HepG2 (cell line): ENCODE measurements around the gene EIF2S3B. TPM values are rescaled to one million over a fixed set of nuclear protein-coding genes. Genes with fewer than 3 reads are reported as not detected.

Experiments
- ATAC-seq: fragments of 200-7000 bp; cut with Tn5 transposase; 3 replicates; pipeline ENCODE4 v1.9.1; 2020; ENCODE audit warnings: mild to moderate bottlenecking, moderate library complexity
- BruUV-seq: library from RNA; stranded (reverse); fragments of 400-500 nt; replicated peaks from 2 replicates; lab custom pipeline; 2021; lab: Mats Ljungman, UMichigan
- CTCF ChIA-PET: fragments of 300-600 bp; formaldehyde crosslinking; extraction: SDS; loops from one replicate; lab custom pipeline; 2021; ENCODE audit warnings: low total read pairs, inconsistent platforms, low intra/inter-chr PET ratio; lab: Yijun Ruan, JAX
- POLR2A ChIA-PET: fragments of 350-600 bp; sonication (Branson Sonifier 250); formaldehyde crosslinking; loops from one replicate; lab custom pipeline; 2020; ENCODE audit warnings: antibody characterized with exemption, inconsistent platforms; lab: Yijun Ruan, JAX
- DNase-seq: peaks from one replicate; pipeline ENCODE4 v3.0.0-alpha.2; 2015; ENCODE audit warnings: low spot score
- FAIRE-seq: peaks from 3 replicates; lab custom pipeline; 2011; peaks lifted over from hg19 to GRCh38; lab: Jason Lieb, UNC
- H2AFZ ChIP-seq: one replicate; pipeline ENCODE4 v1.6.1; 2011; ENCODE audit warnings: low read length, inconsistent platforms
- H3K27ac ChIP-seq: fragments of 300-600 bp; 3 replicates; pipeline ENCODE4 v1.8.0; 2011; ENCODE audit warnings: mixed run types, mild to moderate bottlenecking, mixed read lengths, low read length, inconsistent platforms; ENCODE audit not compliant: insufficient read depth; ENCODE audit errors: extremely low read length
- H3K27me3 ChIP-seq, 2 experiments: fragments of 200-600 bp in 1 of 2; 2 replicates in 1 of 2; 3 replicates in 1 of 2; pipeline versions ENCODE4 v1.6.0 to v1.8.0; 2011; ENCODE audit warnings: low read length in 2 of 2, mild to moderate bottlenecking in 2 of 2, moderate library complexity in 2 of 2, inconsistent platforms in 1 of 2; ENCODE audit not compliant: insufficient read depth in 2 of 2, control insufficient read depth in 1 of 2
- H3K36me3 ChIP-seq, 2 experiments: fragments of 200-600 bp in 1 of 2; replicated peaks in 1 of 2; 2 replicates in 1 of 2; 3 replicates in 1 of 2; pipeline versions ENCODE4 v1.5.1 to v1.8.0; 2011; ENCODE audit warnings: low read length in 2 of 2, inconsistent platforms in 1 of 2; ENCODE audit not compliant: insufficient read depth in 2 of 2, control insufficient read depth in 1 of 2
- H3K4me1 ChIP-seq: 2 replicates; pipeline ENCODE4 v1.5.1; 2012; ENCODE audit warnings: low read length, inconsistent platforms; ENCODE audit not compliant: insufficient read depth
- H3K4me2 ChIP-seq: 2 replicates; pipeline ENCODE4 v1.6.0; 2011; ENCODE audit warnings: low read depth, low read length, inconsistent platforms
- H3K4me3 ChIP-seq, 3 experiments: fragments of 200-600 bp in 1 of 3; sonication (generic), shearing (Covaris generic) in 1 of 3; replicated peaks in 1 of 3; 2 replicates each; pipeline ENCODE4 v1.5.1; 2011 to 2016; ENCODE audit warnings: low read length in 3 of 3, inconsistent platforms in 2 of 3, low read depth in 2 of 3, mild to moderate bottlenecking in 2 of 3, control low read depth in 1 of 3, mixed read lengths in 1 of 3; ENCODE audit not compliant: insufficient read depth in 1 of 3
- H3K79me2 ChIP-seq: one replicate; pipeline ENCODE4 v1.6.1; 2011; ENCODE audit warnings: low read length, inconsistent platforms; ENCODE audit not compliant: insufficient read depth
- H3K9ac ChIP-seq: 2 replicates; pipeline ENCODE4 v1.6.0; 2011; ENCODE audit warnings: mild to moderate bottlenecking, low read depth, low read length, inconsistent platforms; ENCODE audit not compliant: insufficient read depth
- H3K9me3 ChIP-seq: 2 replicates; pipeline ENCODE4 v1.5.1; 2012; ENCODE audit warnings: mild to moderate bottlenecking, low read length
- H4K20me1 ChIP-seq: 2 replicates; pipeline ENCODE4 v1.6.0; 2011; ENCODE audit warnings: inconsistent platforms, mild to moderate bottlenecking, low read length, moderate library complexity; ENCODE audit not compliant: insufficient read depth
- AKAP8 ChIP-seq: sonication (generic); formaldehyde crosslinking; IDR thresholded peaks from 2 replicates; pipeline ENCODE4 v1.5.1; 2020; ENCODE audit warnings: mild to moderate bottlenecking, missing genetic modification reagents
- ELF4 ChIP-seq: sonication (generic); formaldehyde crosslinking; IDR thresholded peaks from 2 replicates; pipeline ENCODE4 v1.5.0; 2020; ENCODE audit warnings: missing genetic modification reagents, mild to moderate bottlenecking, moderate library complexity, borderline replicate concordance
- FOXK2 ChIP-seq: fragments of 450-650 bp; IDR thresholded peaks from 2 replicates; pipeline ENCODE4 v1.6.1; 2016
- MXI1 ChIP-seq: IDR thresholded peaks from 3 replicates; pipeline ENCODE4 v1.6.1; 2012; ENCODE audit warnings: low read depth, low read length, inconsistent platforms, borderline replicate concordance
- TCF7L2 ChIP-seq: IDR thresholded peaks from 2 replicates; pipeline ENCODE4 v1.6.1; 2011; ENCODE audit warnings: mild to moderate bottlenecking, low read depth, low read length, moderate library complexity
- TOE1 ChIP-seq: sonication (generic); formaldehyde crosslinking; IDR thresholded peaks from 2 replicates; pipeline ENCODE4 v1.4.0; 2020; ENCODE audit warnings: mild to moderate bottlenecking, missing genetic modification reagents
- ZNF296 ChIP-seq: sonication (generic); formaldehyde crosslinking; conservative IDR thresholded peaks from 2 replicates; pipeline ENCODE4 v1.5.0; 2020; ENCODE audit warnings: mild to moderate bottlenecking, missing genetic modification reagents
- ZNF446 ChIP-seq: sonication (generic); formaldehyde crosslinking; IDR thresholded peaks from 2 replicates; pipeline ENCODE4 v1.5.0; 2020; ENCODE audit warnings: mild to moderate bottlenecking, missing genetic modification reagents
- WGBS: methylation state at CpG from one replicate; pipeline ENCODE4 v1.1.6; 2017; ENCODE audit warnings: low lambda C conversion rate; 5-methylcytosine and 5-hydroxymethylcytosine counted together
- in situ Hi-C: cut with HindIII; loops from 2 replicates; pipeline ENCODE4 v1.10.0; 2017; ENCODE audit warnings: low pct_unique_long_range_greater_than_20kb; ENCODE audit not compliant: extremely low pct_ligation_motif_present
- intact Hi-C: fragments of 100-400 bp; cut with micrococcal nuclease; formaldehyde crosslinking; loops from one replicate; pipeline ENCODE4 v1.10.0; 2022; ENCODE audit not compliant: unreplicated experiment
- polyA plus RNA-seq, 8 experiments: library from polyadenylated mRNA; depleted of rRNA in 3 of 8; stranded (reverse) in 7 of 8; unstranded in 1 of 8; fragments of >200 nt; fragmentation: Illumina TruSeq in 4 of 8; extraction: Trizol in 4 of 8; gene quantifications; 2 replicates each; pipeline versions ENCODE4 v1.2.1 to v1.2.3, GENCODE V29; 2011 to 2016; ENCODE audit warnings: low read depth in 4 of 8, missing spikeins in 1 of 8, mixed read lengths in 1 of 8; ENCODE audit not compliant: insufficient read depth in 1 of 8
- total RNA-seq, 5 experiments: library from RNA; depleted of rRNA; stranded (reverse); fragments of >200 nt; fragmentation: Illumina TruSeq; extraction: Trizol; gene quantifications; 2 replicates each; pipeline ENCODE4 v1.2.3, GENCODE V29; 2016; ENCODE audit warnings: low read depth in 1 of 5
- TF ChIP-seq, protein P1 (sequence below): sonication (generic); formaldehyde crosslinking; IDR thresholded peaks from 2 replicates; pipeline ENCODE4 v1.5.0; 2020; ENCODE audit warnings: missing genetic modification reagents
- TF ChIP-seq, protein P2 (sequence below): fragments of 450-650 bp; IDR thresholded peaks from 2 replicates; pipeline ENCODE4 v1.6.1; 2017; ENCODE audit warnings: mild to moderate bottlenecking

EIF2S3B gene
- total and polyA plus RNA-seq, 2 of the 13 experiments (the other 11 are each of a cell fraction or from before 2014, with no cell fraction given), result 3.6 to 7.6 TPM

DNA sequence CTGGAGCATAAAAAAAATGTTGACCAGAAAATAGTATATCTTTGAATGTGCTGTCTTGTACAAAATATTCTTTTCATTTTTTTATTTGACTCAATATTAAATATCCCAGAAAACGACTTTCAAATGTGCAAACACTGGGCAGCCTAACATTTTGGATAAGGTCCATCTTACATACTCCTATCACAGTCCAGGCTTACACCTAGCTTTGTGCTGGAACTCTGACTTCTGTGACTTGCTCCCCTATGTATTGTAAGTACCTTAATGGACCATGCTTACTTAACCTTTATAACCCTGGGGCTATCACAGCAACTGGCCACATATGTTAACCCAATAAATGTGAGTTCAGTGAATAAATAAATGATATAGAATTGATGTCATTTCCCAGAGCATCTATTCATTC lies 7.6 kb upstream of the EIF2S3B start:
- no peak overlapping the region for H2AFZ ChIP-seq
- intact Hi-C loops, result no loop called here
- H3K4me1 ChIP-seq, result no peaks in the 10 kb centered on the region
- no TSS peak for BruUV-seq
- 0% methylated on average over 1 of the region's 1 CpG for WGBS
- no peak overlapping the region for H3K27ac ChIP-seq
- no peak overlapping the region for H3K4me2 ChIP-seq
- H3K4me3 ChIP-seq, result no peak overlapping the region
- H3K9ac ChIP-seq, result no peak overlapping the region
- 0 out of 5 replicates have a peak, but pooled peaks cover 0 to 2% of the 10 kb centered on the region in 2 experiments for H3K27me3 ChIP-seq
- DNase-seq, result no peak
- no peaks in the 10 kb centered on the region for H3K9me3 ChIP-seq
- CTCF ChIA-PET, result no interaction called here
- in situ Hi-C loops, result no loop called here
- FAIRE-seq, result no peak
- no peak for ATAC-seq
- no peaks in the 10 kb centered on the region for H3K79me2 ChIP-seq
- POLR2A ChIA-PET, result no interaction called here
- H3K36me3 ChIP-seq, result no peaks in the 10 kb centered on the region
- TF ChIP-seq AKAP8 (no peak), MXI1 (no peak), ELF4 (CRISPR knock-in tag) (no peak), FOXK2 (no peak), TOE1 (no peak), ZNF446 (CRISPR knock-in tag) (no peak), TCF7L2 (no peak), ZNF296 (CRISPR knock-in tag) (no peak)
- TF ChIP-seq, protein P1, sequence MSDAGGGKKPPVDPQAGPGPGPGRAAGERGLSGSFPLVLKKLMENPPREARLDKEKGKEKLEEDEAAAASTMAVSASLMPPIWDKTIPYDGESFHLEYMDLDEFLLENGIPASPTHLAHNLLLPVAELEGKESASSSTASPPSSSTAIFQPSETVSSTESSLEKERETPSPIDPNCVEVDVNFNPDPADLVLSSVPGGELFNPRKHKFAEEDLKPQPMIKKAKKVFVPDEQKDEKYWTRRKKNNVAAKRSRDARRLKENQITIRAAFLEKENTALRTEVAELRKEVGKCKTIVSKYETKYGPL (CRISPR knock-in tag), result no peak
- TF ChIP-seq, protein P2, sequence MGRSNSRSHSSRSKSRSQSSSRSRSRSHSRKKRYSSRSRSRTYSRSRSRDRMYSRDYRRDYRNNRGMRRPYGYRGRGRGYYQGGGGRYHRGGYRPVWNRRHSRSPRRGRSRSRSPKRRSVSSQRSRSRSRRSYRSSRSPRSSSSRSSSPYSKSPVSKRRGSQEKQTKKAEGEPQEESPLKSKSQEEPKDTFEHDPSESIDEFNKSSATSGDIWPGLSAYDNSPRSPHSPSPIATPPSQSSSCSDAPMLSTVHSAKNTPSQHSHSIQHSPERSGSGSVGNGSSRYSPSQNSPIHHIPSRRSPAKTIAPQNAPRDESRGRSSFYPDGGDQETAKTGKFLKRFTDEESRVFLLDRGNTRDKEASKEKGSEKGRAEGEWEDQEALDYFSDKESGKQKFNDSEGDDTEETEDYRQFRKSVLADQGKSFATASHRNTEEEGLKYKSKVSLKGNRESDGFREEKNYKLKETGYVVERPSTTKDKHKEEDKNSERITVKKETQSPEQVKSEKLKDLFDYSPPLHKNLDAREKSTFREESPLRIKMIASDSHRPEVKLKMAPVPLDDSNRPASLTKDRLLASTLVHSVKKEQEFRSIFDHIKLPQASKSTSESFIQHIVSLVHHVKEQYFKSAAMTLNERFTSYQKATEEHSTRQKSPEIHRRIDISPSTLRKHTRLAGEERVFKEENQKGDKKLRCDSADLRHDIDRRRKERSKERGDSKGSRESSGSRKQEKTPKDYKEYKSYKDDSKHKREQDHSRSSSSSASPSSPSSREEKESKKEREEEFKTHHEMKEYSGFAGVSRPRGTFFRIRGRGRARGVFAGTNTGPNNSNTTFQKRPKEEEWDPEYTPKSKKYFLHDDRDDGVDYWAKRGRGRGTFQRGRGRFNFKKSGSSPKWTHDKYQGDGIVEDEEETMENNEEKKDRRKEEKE, result no peak
- H4K20me1 ChIP-seq, result no peaks in the 10 kb centered on the region
